Endothelial cell of umbilical vein (primary cell): ENCODE data around the gene SYK.

Experiments used
- CTCF ChIP-seq, 2 donors: IDR thresholded peaks; 1 replicate in 1 of 2; 2 replicates in 1 of 2; pipeline ENCODE4 v1.5.1; 2011; ENCODE audit warnings: low read length in 2 of 2, mild to moderate bottlenecking in 2 of 2, moderate library complexity in 2 of 2, control low read depth in 1 of 2, inconsistent platforms in 1 of 2, low read depth in 1 of 2; ENCODE audit not compliant: insufficient read depth in 1 of 2; ENCODE audit errors: extremely low read depth in 1 of 2
- GATA2 ChIP-seq: IDR thresholded peaks from 2 replicates; pipeline ENCODE4 v1.7.0; 2011; ENCODE audit warnings: low read depth, mild to moderate bottlenecking, moderate library complexity, mixed read lengths, low read length; ENCODE audit not compliant: insufficient read length, insufficient read depth
- JUN ChIP-seq: IDR thresholded peaks from 2 replicates; pipeline ENCODE4 v1.6.1; 2011; ENCODE audit warnings: borderline replicate concordance, low read depth; ENCODE audit not compliant: insufficient read length, insufficient read depth
- POLR2AphosphoS5 ChIP-seq: IDR thresholded peaks from 2 replicates; pipeline ENCODE4 v1.6.1; 2012; ENCODE audit warnings: low read depth, mild to moderate bottlenecking, control low read depth, low read length, moderate library complexity; ENCODE audit not compliant: insufficient read depth

- no peak for TF ChIP-seq POLR2AphosphoS5
- TF ChIP-seq CTCF (IDR thresholded peaks at IDR 0.05; ENCODE audit: extremely low read depth in 1 of 2, insufficient read depth in 1 of 2, low read depth in 1 of 2, low read length in 2 of 2) = no peak
- TF ChIP-seq GATA2 = no peak
- TF ChIP-seq JUN = no peak
These were observed 65.5 kb downstream of the SYK start for GRCh38 chr9:90867101-90867500.
